ENCODE data around the gene PPP2R3A.
"Not testable (repeated sequence)": the region's sequence is repeated elsewhere in the genome, so short reads cannot be mapped to it uniquely, and the experiment has no call there.

PPP2R3A gene

DNA sequence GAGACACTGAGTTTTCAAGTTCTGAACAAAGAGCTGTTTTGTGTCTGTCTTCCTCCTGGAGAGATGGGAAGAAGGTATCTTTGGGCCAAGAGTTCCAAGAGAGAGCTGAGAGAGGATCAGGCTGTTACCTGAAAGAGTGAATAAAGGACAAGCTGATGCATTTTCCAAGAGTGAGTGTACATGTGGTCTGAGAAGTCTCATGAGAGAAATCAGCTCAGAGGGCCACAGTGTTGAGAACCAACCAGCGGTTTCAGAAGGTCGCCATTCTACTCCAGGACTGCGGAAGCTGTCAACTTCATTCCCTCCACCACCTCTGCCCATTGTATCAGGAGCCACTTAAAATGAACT lies 42.7 kb upstream of the PPP2R3A start:
- H3K4me3 ChIP-seq (replicated peaks in 1 of 2; ENCODE audit: low read depth in 2 of 2, low read length in 2 of 2), result no peak overlapping the region
- TF ChIP-seq, protein P1, sequence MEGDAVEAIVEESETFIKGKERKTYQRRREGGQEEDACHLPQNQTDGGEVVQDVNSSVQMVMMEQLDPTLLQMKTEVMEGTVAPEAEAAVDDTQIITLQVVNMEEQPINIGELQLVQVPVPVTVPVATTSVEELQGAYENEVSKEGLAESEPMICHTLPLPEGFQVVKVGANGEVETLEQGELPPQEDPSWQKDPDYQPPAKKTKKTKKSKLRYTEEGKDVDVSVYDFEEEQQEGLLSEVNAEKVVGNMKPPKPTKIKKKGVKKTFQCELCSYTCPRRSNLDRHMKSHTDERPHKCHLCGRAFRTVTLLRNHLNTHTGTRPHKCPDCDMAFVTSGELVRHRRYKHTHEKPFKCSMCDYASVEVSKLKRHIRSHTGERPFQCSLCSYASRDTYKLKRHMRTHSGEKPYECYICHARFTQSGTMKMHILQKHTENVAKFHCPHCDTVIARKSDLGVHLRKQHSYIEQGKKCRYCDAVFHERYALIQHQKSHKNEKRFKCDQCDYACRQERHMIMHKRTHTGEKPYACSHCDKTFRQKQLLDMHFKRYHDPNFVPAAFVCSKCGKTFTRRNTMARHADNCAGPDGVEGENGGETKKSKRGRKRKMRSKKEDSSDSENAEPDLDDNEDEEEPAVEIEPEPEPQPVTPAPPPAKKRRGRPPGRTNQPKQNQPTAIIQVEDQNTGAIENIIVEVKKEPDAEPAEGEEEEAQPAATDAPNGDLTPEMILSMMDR (IDR thresholded peaks at IDR 0.05; ENCODE audit: low read depth, low read length), result no peak
- DNase-seq (ENCODE audit: low read depth in 2 of 2), result no peak

DNA sequence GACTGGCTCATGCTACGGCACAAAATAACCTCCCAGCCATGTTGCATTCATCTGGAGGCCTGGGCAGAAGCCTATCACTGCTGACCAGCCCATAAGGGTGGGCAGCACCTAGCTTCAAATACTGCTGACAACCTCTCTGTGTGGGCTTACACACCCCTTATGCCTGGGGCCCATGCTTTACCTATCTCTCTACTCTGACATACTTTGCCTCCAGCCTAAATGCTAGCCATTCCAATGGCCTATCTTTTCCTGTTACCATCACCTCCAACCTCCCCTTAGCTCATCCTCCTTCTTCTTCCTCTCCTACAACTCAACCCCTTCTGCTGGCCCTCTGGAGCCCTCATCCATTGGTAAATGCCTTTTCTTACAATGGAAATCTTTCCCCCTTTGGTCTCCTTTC lies 41.0 kb upstream of the PPP2R3A start:
- no peak for DNase-seq (ENCODE audit: low read depth in 2 of 2)
- no peak overlapping the region for H3K4me3 ChIP-seq (replicated peaks in 1 of 2; ENCODE audit: low read depth in 2 of 2, low read length in 2 of 2)
- TF ChIP-seq, protein P1 (IDR thresholded peaks at IDR 0.05; ENCODE audit: low read depth, low read length), result no peak

DNA sequence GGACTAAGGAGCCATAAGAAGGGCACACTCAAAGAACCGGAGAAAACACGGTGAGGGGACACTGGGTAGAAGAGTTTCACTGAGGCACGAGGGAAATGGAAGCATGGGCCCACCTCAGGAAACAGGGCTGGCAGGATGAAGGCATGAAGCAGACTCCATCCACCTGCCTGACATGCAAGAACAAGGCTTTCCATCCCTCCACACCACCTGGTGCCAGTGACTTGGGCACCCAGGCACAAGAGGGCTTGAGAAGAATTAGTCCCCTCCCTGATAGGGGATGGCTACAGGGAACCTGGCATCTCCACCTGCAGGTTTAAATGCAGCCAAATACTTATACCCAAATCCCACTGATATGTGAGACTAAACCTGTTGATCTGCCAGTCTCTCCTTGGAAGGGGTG lies 38.9 kb upstream of the PPP2R3A start:
- no peak overlapping the region for H3K4me3 ChIP-seq (replicated peaks in 1 of 2; ENCODE audit: low read depth in 2 of 2, low read length in 2 of 2)
- TF ChIP-seq, protein P1 (IDR thresholded peaks at IDR 0.05; ENCODE audit: low read depth, low read length), result no peak
- no peak for DNase-seq (ENCODE audit: low read depth in 2 of 2)

DNA sequence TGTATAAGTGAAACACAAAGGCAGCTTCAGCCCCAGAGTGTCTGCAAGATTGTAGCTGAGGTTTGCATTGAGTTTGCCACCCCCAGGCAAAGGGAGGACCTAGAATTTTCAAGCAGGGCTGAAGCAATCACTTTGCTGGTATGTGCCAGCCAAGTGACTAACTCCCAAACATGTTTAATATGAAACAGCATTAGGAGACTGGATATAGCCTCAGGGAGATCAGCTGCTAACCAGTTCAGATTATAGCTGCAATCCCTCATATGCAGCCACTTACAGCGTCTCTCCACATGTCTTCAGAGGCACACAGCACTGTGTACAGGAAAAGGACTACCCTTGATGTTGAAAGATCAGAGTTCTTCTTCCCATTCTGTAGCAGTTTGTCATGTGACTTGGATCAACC lies 38.4 kb upstream of the PPP2R3A start:
- TF ChIP-seq, protein P1 (IDR thresholded peaks at IDR 0.05; ENCODE audit: low read depth, low read length), result no peak
- no peak overlapping the region for H3K4me3 ChIP-seq (replicated peaks in 1 of 2; ENCODE audit: low read depth in 2 of 2, low read length in 2 of 2)
- DNase-seq (ENCODE audit: low read depth in 2 of 2), result peak in 1 of 2 donors; percentile 3

DNA sequence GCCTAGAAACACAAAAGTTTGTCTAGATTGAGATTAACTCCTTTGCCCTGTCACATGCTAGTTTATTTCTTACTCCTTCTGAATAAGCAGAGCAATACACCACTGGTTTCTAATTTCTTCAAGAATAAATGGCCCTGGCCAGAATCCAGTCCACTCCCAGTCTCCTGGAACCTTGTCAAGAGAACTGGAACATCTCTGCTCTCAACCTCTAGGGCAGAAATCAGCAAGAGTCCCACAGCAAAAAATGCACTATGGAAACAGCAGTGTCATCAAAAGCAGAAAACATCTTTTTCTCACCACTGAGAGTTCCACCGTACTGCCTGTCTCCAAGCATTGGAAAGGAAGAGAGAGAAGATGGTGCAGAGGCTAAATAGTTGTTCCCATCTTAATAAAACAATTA lies 35.9 kb upstream of the PPP2R3A start:
- TF ChIP-seq, protein P1 (IDR thresholded peaks at IDR 0.05; ENCODE audit: low read depth, low read length), result peak; percentile 2
- DNase-seq (ENCODE audit: low read depth in 2 of 2), result peak; percentile 63 to 66
- no peak overlapping the region for H3K4me3 ChIP-seq (replicated peaks in 1 of 2; ENCODE audit: low read depth in 2 of 2, low read length in 2 of 2)

DNA sequence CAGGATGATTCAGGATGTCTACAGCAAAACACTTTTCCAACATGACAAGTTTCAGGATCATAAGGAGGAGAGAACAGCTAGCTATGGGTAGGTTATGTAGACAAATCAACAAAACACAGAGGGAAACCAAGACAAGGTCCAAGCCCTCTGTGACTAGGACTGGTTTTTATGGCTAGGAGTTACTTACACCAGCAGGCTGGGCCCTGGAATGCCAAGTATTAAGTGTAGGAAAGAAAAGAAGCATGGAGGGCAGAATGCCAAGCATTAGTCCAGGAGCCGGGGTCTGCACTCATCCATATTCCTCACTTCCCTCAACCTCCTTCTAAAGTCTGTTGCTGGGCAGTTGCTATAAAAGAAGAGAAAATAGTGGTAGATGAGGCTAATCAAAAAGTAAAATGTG lies 35.3 kb upstream of the PPP2R3A start:
- no peak for DNase-seq (ENCODE audit: low read depth in 2 of 2)
- H3K4me3 ChIP-seq (replicated peaks in 1 of 2; ENCODE audit: low read depth in 2 of 2, low read length in 2 of 2), result no peak overlapping the region
- TF ChIP-seq, protein P1 (IDR thresholded peaks at IDR 0.05; ENCODE audit: low read depth, low read length), result no peak

DNA sequence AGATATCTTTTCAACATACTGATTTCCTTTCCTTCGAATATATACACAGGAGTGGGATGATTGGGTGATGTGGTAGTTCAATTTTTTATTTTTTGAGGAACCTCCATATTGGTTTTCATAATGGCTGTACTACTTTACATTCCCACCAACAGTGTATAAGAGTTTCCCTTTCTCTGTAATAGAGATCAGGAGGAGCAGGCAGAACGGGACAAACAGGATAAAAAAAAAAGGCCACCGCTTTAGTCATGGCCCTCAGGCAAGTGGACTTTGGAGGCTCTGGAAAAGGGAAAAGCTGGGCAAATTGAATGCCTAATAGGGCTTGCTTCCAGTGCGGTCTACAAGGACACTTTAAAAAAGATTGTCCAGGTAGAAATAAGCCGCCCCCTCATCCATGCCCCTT lies 30.4 kb upstream of the PPP2R3A start:
- not testable (repeated sequence) for DNase-seq (ENCODE audit: low read depth in 2 of 2); H3K4me3 ChIP-seq (replicated peaks in 1 of 2; ENCODE audit: low read depth in 2 of 2, low read length in 2 of 2)

DNA sequence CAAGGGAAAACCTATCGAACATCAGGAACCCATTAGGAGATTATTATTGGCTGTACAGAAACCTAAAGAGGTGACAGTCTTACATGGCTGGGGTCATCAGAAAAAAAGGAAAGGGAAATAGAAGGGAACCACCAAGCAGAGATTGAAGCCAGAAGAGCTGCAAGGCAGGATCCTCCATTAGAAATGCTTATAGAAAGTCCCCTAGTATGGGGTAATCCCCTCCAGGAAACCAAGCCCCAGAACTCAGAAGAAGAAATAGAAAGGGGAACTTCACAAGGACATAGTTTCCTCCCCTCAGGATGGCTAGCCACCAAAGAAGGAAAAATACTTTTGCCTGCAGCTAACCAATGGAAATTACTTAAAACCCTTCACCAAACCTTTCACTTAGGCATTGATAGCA lies 27.8 kb upstream of the PPP2R3A start:
- not testable (repeated sequence) for DNase-seq (ENCODE audit: low read depth in 2 of 2); H3K4me3 ChIP-seq (replicated peaks in 1 of 2; ENCODE audit: low read depth in 2 of 2, low read length in 2 of 2)

Measured in cardiac fibroblast (primary cell).